Measurements from ENCODE around the gene MRPL55. TPM values are rescaled to one million over a fixed set of nuclear protein-coding genes. Genes with fewer than 3 reads are reported as not detected.

MRPL55 gene
- total RNA-seq, 1 experiment from 2014 or later, result 57.1 TPM

DNA sequence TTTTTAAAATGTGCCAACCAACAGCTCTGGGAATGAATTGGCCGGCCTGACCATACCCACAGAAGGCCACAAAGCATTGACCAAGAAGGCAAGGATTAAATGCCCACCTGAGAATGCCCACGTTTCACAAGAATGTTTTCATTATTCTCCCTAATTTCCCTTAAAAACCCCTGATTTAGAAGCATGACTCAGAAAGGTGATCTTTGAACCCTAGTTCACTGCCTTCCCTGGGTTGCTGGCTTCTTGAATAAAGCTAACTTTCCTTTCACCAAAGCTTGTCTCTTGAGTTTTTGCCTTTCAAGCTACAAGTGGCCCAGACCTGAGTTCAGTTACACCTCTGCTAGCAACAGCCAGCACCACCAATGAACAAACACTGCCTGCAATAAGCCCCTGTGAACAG is 14.4 kb upstream of the MRPL55 start:
- H2AFZ ChIP-seq (ENCODE audit: low read depth, low read length, poor library complexity, severe bottlenecking), result no peak overlapping the region
- ChIA-PET CTCF (no interaction called here), RAD21 (ENCODE audit: low non-redundant PET in 1 of 2, low total read pairs in 2 of 2, uncharacterized antibody in 2 of 2, unreplicated experiment in 2 of 2) (no interaction called here), POLR2A (no interaction called here)
- no peaks in the 10 kb centered on the region for H3K9me2 ChIP-seq (ENCODE audit: insufficient read depth)
- no peaks in the 10 kb centered on the region for H3K79me2 ChIP-seq (ENCODE audit: insufficient read depth, low read length)
- H3K36me3 ChIP-seq (ENCODE audit: control insufficient read depth in 1 of 2, insufficient read depth in 2 of 2, low read length in 2 of 2), result no peaks in the 10 kb centered on the region
- H3K4me3 ChIP-seq (replicated peaks in 1 of 2; ENCODE audit: low read depth in 1 of 2, low read length in 2 of 2), result no peak overlapping the region
- H4K20me1 ChIP-seq (ENCODE audit: insufficient read depth), result no peaks in the 10 kb centered on the region
- no peaks in the 10 kb centered on the region for H3K4me1 ChIP-seq (ENCODE audit: control insufficient read depth in 1 of 2, insufficient read depth in 2 of 2, low read length in 2 of 2)
- TF ChIP-seq SRF (IDR thresholded peaks at IDR 0.05; ENCODE audit: low read depth) (no peak), ZNF274 (IDR thresholded peaks at IDR 0.05; ENCODE audit: low read depth, low read length) (no peak), CBX3 (IDR thresholded peaks at IDR 0.05; ENCODE audit: low read depth) (no peak), ELF1 (IDR thresholded peaks at IDR 0.05; ENCODE audit: borderline replicate concordance, low read depth) (no peak), JUND (IDR thresholded peaks at IDR 0.05) (no peak), ZFX (IDR thresholded peaks at IDR 0.05) (no peak), RAD21 (IDR thresholded peaks at IDR 0.05; ENCODE audit: low read depth) (no peak), SIN3A (IDR thresholded peaks at IDR 0.05; ENCODE audit: low read depth) (no peak), POLR2AphosphoS5 (IDR thresholded peaks at IDR 0.05; ENCODE audit: low read depth, low read length) (no peak), EZH2phosphoT487 (IDR thresholded peaks at IDR 0.05; ENCODE audit: borderline replicate concordance) (no peak), YY1 (IDR thresholded peaks at IDR 0.05; ENCODE audit: extremely low read depth, insufficient replicate concordance, low read depth, low read length) (no peak), EGR1 (IDR thresholded peaks at IDR 0.05; ENCODE audit: low read depth) (no peak), EZH2 (IDR thresholded peaks at IDR 0.05) (no peak), SP1 (IDR thresholded peaks at IDR 0.05; ENCODE audit: low read depth) (no peak), FOSL1 (IDR thresholded peaks at IDR 0.05; ENCODE audit: low read depth) (no peak), POLR2A (IDR thresholded peaks at IDR 0.05; ENCODE audit: borderline replicate concordance, extremely low read depth, insufficient read depth, insufficient read length) (no peak)
- TF ChIP-seq, protein P1, sequence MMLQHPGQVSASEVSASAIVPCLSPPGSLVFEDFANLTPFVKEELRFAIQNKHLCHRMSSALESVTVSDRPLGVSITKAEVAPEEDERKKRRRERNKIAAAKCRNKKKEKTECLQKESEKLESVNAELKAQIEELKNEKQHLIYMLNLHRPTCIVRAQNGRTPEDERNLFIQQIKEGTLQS (IDR thresholded peaks at IDR 0.05), result no peak
- TF ChIP-seq, protein P2, sequence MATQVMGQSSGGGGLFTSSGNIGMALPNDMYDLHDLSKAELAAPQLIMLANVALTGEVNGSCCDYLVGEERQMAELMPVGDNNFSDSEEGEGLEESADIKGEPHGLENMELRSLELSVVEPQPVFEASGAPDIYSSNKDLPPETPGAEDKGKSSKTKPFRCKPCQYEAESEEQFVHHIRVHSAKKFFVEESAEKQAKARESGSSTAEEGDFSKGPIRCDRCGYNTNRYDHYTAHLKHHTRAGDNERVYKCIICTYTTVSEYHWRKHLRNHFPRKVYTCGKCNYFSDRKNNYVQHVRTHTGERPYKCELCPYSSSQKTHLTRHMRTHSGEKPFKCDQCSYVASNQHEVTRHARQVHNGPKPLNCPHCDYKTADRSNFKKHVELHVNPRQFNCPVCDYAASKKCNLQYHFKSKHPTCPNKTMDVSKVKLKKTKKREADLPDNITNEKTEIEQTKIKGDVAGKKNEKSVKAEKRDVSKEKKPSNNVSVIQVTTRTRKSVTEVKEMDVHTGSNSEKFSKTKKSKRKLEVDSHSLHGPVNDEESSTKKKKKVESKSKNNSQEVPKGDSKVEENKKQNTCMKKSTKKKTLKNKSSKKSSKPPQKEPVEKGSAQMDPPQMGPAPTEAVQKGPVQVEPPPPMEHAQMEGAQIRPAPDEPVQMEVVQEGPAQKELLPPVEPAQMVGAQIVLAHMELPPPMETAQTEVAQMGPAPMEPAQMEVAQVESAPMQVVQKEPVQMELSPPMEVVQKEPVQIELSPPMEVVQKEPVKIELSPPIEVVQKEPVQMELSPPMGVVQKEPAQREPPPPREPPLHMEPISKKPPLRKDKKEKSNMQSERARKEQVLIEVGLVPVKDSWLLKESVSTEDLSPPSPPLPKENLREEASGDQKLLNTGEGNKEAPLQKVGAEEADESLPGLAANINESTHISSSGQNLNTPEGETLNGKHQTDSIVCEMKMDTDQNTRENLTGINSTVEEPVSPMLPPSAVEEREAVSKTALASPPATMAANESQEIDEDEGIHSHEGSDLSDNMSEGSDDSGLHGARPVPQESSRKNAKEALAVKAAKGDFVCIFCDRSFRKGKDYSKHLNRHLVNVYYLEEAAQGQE (IDR thresholded peaks at IDR 0.05; ENCODE audit: low read depth), result no peak
- TF ChIP-seq, protein P3, sequence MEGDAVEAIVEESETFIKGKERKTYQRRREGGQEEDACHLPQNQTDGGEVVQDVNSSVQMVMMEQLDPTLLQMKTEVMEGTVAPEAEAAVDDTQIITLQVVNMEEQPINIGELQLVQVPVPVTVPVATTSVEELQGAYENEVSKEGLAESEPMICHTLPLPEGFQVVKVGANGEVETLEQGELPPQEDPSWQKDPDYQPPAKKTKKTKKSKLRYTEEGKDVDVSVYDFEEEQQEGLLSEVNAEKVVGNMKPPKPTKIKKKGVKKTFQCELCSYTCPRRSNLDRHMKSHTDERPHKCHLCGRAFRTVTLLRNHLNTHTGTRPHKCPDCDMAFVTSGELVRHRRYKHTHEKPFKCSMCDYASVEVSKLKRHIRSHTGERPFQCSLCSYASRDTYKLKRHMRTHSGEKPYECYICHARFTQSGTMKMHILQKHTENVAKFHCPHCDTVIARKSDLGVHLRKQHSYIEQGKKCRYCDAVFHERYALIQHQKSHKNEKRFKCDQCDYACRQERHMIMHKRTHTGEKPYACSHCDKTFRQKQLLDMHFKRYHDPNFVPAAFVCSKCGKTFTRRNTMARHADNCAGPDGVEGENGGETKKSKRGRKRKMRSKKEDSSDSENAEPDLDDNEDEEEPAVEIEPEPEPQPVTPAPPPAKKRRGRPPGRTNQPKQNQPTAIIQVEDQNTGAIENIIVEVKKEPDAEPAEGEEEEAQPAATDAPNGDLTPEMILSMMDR (IDR thresholded peaks at IDR 0.05 in 2 of 3, conservative IDR thresholded peaks at IDR 0.05 in 1 of 3; ENCODE audit: borderline replicate concordance in 1 of 3, insufficient read depth in 1 of 3, low read depth in 2 of 3, low read length in 2 of 3), result no peak
- TF ChIP-seq, protein P4, sequence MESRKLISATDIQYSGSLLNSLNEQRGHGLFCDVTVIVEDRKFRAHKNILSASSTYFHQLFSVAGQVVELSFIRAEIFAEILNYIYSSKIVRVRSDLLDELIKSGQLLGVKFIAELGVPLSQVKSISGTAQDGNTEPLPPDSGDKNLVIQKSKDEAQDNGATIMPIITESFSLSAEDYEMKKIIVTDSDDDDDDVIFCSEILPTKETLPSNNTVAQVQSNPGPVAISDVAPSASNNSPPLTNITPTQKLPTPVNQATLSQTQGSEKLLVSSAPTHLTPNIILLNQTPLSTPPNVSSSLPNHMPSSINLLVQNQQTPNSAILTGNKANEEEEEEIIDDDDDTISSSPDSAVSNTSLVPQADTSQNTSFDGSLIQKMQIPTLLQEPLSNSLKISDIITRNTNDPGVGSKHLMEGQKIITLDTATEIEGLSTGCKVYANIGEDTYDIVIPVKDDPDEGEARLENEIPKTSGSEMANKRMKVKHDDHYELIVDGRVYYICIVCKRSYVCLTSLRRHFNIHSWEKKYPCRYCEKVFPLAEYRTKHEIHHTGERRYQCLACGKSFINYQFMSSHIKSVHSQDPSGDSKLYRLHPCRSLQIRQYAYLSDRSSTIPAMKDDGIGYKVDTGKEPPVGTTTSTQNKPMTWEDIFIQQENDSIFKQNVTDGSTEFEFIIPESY (IDR thresholded peaks at IDR 0.05; ENCODE audit: extremely low read depth, insufficient replicate concordance, low read length), result no peak
- intact Hi-C loops (cut with micrococcal nuclease), result no loop called here
- DNase-seq (ENCODE audit: low read depth, low spot score) (no peak), ATAC-seq (no peak)
- BruUV-seq (replicated peaks), result no TSS peak
- no peak overlapping the region for H3K9ac ChIP-seq (ENCODE audit: low read length)
- no peaks in the 10 kb centered on the region for H3K27me3 ChIP-seq (ENCODE audit: insufficient read depth, low read length)
- no peaks in the 10 kb centered on the region for H3K9me3 ChIP-seq (ENCODE audit: control insufficient read depth in 1 of 2, insufficient read depth in 1 of 2, low read depth in 1 of 2, low read length in 2 of 2)
- no peak overlapping the region for H3K27ac ChIP-seq (ENCODE audit: low read depth, low read length)
- no peak overlapping the region for H3K4me2 ChIP-seq (ENCODE audit: low read length)

Data from HCT116 (cell line).